ENCODE data around the gene CCDC18.

CCDC18 gene

DNA sequence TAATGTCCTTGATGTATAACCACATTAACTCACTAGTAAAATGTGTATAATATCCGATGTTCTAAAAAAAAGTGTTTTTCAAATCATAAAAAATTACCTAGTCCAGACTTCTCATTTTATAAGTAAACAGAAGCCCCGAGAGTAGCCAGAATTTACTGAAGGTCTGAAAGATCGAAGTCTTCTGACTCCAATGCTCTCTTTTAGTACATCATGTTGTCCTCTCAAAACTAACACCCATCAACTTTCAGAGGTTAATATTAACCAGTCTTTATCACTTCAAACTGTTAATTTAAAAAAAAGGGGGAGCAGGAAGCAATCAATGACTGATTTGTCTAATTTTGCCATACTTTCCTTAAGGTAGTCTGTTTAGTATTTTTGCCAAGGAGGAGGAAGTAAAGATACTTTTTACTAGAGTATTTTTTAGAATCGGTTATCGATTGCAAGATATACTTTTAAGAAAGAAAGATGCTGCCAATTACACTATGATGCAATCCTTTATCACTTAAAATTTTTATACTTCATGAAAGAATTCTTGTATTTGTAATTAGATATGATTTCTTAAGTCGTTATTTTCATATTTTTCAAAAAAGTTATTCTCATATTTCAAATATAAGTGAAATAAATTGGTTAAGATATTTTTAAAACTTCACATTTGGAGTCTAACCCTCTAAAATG, 25.5 kb downstream of the CCDC18 start:
- Histone ChIP-seq H3K4me3 (ENCODE audit: low read length) (no peak overlapping the region), H3K4me1 (ENCODE audit: low read length) (peaks cover 8% of the 10 kb centered on the region), H3K36me3 (replicated peaks; ENCODE audit: low read depth, low read length) (peaks cover 22% of the 10 kb centered on the region), H2AFZ (ENCODE audit: low read depth, low read length) (no peak overlapping the region), H3K79me2 (ENCODE audit: low read length) (no peaks in the 10 kb centered on the region), H3K27me3 (ENCODE audit: low read depth, low read length) (no peaks in the 10 kb centered on the region), H3K9ac (ENCODE audit: low read length) (no peak overlapping the region), H3K4me2 (ENCODE audit: low read length) (no peak overlapping the region), H3K9me3 (ENCODE audit: insufficient read depth, low read length) (no peaks in the 10 kb centered on the region), H4K20me1 (ENCODE audit: insufficient read depth, low read length) (no peaks in the 10 kb centered on the region), H3K27ac (ENCODE audit: low read length) (no peak overlapping the region)
- TF ChIP-seq EZH2phosphoT487 (IDR thresholded peaks at IDR 0.05; ENCODE audit: low read depth) = no peak
- TF ChIP-seq, protein P1, sequence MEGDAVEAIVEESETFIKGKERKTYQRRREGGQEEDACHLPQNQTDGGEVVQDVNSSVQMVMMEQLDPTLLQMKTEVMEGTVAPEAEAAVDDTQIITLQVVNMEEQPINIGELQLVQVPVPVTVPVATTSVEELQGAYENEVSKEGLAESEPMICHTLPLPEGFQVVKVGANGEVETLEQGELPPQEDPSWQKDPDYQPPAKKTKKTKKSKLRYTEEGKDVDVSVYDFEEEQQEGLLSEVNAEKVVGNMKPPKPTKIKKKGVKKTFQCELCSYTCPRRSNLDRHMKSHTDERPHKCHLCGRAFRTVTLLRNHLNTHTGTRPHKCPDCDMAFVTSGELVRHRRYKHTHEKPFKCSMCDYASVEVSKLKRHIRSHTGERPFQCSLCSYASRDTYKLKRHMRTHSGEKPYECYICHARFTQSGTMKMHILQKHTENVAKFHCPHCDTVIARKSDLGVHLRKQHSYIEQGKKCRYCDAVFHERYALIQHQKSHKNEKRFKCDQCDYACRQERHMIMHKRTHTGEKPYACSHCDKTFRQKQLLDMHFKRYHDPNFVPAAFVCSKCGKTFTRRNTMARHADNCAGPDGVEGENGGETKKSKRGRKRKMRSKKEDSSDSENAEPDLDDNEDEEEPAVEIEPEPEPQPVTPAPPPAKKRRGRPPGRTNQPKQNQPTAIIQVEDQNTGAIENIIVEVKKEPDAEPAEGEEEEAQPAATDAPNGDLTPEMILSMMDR (IDR thresholded peaks at IDR 0.05; ENCODE audit: low read depth, low read length) = no peak

DNA sequence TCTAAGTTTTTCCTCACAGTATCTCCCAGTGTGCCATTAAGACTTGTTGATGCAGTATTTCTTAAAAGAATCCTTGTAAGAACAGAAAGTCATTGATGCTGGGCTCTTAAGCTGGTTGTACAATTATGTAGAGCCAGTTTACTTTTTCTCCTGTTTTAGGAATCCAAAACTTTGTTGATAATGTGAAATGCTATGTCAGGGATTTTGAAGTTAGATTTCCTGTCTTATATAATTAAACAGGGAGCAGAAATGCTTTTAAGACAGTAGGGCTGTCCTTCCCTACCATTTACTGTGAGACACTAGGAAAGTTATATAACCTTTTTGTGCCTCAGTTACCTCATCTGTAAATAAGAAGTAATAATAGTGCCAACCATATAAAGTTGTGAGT, 26.0 kb downstream of the CCDC18 start:
- Histone ChIP-seq H3K9me3 (ENCODE audit: insufficient read depth, low read length) (no peaks in the 10 kb centered on the region), H3K27ac (ENCODE audit: low read length) (no peak overlapping the region)

DNA sequence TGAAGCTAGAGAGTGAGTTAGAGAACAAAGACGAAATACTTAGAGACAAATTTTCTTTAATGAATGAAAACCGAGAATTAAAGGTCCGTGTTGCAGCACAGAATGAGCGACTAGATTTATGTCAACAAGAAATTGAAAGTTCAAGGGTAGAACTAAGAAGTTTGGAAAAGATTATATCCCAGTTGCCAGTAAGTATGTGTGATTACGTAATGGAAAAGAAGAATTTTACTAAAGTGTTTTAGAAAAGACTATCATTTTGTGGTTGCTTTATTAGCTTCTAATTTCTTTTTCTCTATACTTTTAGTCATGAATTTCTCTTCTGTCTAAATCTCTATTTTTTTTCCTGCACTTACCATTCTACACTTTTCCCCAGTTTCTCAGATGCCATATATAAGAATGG, 26.7 kb downstream of the CCDC18 start:
- no peak overlapping the region for H3K4me3 ChIP-seq (ENCODE audit: low read length)

More for the DNA sequence above, 26.0 kb downstream of the CCDC18 start:
- H4K20me1 ChIP-seq (ENCODE audit: insufficient read depth, low read length) = no peaks in the 10 kb centered on the region
- no peaks in the 10 kb centered on the region for H3K79me2 ChIP-seq (ENCODE audit: low read length)
- H3K4me3 ChIP-seq (ENCODE audit: low read length) = no peak overlapping the region
- H3K27me3 ChIP-seq (ENCODE audit: low read depth, low read length) = no peaks in the 10 kb centered on the region
- peaks cover 22% of the 10 kb centered on the region for H3K36me3 ChIP-seq (replicated peaks; ENCODE audit: low read depth, low read length)
- TF ChIP-seq EZH2phosphoT487 (IDR thresholded peaks at IDR 0.05; ENCODE audit: low read depth) = no peak
- TF ChIP-seq, protein P1 (IDR thresholded peaks at IDR 0.05; ENCODE audit: low read depth, low read length) = no peak
- no peak overlapping the region for H2AFZ ChIP-seq (ENCODE audit: low read depth, low read length)
- no peak overlapping the region for H3K4me2 ChIP-seq (ENCODE audit: low read length)
- H3K9ac ChIP-seq (ENCODE audit: low read length) = no peak overlapping the region
- H3K4me1 ChIP-seq (ENCODE audit: low read length) = peaks cover 8% of the 10 kb centered on the region

DNA sequence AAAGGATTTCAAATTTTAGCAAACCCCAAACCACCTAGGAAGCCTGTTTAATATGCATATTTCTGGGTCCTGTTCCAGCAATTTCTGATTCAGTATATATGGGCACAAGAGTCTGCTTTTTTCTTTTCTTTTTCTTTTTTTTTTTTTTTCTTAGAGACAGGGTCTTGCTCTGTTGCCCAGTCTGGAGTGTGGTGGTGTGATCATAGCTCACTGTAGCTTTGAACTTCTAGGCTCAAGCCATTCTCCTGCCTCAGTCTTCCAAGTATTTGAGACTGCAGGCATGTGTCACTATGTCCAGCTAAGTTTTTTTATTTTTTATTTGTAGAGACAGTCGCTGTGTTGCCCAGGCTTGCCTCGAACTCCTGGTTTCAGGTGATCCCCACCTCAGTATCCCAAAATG, 34.8 kb downstream of the CCDC18 start:
- Histone ChIP-seq H2AFZ (ENCODE audit: low read depth, low read length) (no peak overlapping the region), H3K79me2 (ENCODE audit: low read length) (no peaks in the 10 kb centered on the region), H3K9me3 (ENCODE audit: insufficient read depth, low read length) (no peaks in the 10 kb centered on the region), H3K4me1 (ENCODE audit: low read length) (peaks cover 4% of the 10 kb centered on the region; the same call in 1 of the 2 replicates), H3K9ac (ENCODE audit: low read length) (no peak overlapping the region), H3K27ac (ENCODE audit: low read length) (no peak overlapping the region), H3K36me3 (replicated peaks; ENCODE audit: low read depth, low read length) (peaks cover 28% of the 10 kb centered on the region), H4K20me1 (ENCODE audit: insufficient read depth, low read length) (no peaks in the 10 kb centered on the region), H3K4me2 (ENCODE audit: low read length) (no peak overlapping the region), H3K27me3 (ENCODE audit: low read depth, low read length) (no peaks in the 10 kb centered on the region), H3K4me3 (ENCODE audit: low read length) (no peak overlapping the region)
- no peak for TF ChIP-seq EZH2phosphoT487 (IDR thresholded peaks at IDR 0.05; ENCODE audit: low read depth)

More for the DNA sequence above, 26.7 kb downstream of the CCDC18 start:
- Histone ChIP-seq H3K79me2 (ENCODE audit: low read length) (no peaks in the 10 kb centered on the region), H3K27ac (ENCODE audit: low read length) (no peak overlapping the region), H3K27me3 (ENCODE audit: low read depth, low read length) (no peaks in the 10 kb centered on the region), H3K4me1 (ENCODE audit: low read length) (peaks cover 8% of the 10 kb centered on the region), H3K36me3 (replicated peaks; ENCODE audit: low read depth, low read length) (peaks cover 19% of the 10 kb centered on the region), H3K9me3 (ENCODE audit: insufficient read depth, low read length) (no peaks in the 10 kb centered on the region), H2AFZ (ENCODE audit: low read depth, low read length) (no peak overlapping the region), H4K20me1 (ENCODE audit: insufficient read depth, low read length) (no peaks in the 10 kb centered on the region), H3K4me2 (ENCODE audit: low read length) (no peak overlapping the region), H3K9ac (ENCODE audit: low read length) (no peak overlapping the region)
- no peak for TF ChIP-seq EZH2phosphoT487 (IDR thresholded peaks at IDR 0.05; ENCODE audit: low read depth)
- TF ChIP-seq, protein P1 (IDR thresholded peaks at IDR 0.05; ENCODE audit: low read depth, low read length) = no peak
